ENCODE measurements around the gene CREBBP.

- TF ChIP-seq CTCF (IDR thresholded peaks at IDR 0.05) (no peak), EP300 (IDR thresholded peaks at IDR 0.05) (no peak)
Observed at GRCh38 chr16:3825103-3825502, 55.4 kb downstream of the CREBBP start.

All from upper lobe of left lung (tissue), 4 donors.